ENCODE data around the gene FIGNL1. TPM values are rescaled to one million over a fixed set of nuclear protein-coding genes. Genes with fewer than 3 reads are reported as not detected.

FIGNL1 gene
- total and polyA plus RNA-seq, 2 donors (not counting 1 experiment from before 2014, with no cell fraction given) = 3.6 to 24.5 TPM

DNA sequence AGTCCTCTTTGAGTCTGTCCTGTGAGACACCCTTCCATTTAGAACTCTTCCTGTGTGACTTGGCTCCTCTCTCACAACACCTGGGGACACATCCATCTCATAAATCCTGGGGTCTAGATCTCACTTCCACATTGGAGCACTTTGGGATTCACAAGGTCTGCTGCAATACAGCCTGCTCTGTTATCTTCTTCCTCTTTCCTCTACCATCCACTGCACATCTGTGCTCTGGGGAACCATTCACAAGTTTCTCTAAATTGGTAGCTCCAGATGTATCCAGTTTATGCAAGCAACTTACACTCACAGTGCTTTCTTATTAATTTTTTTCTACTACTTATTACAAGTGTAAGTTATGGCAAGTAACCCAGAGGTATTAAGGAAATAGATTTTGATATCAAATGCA is 5.5 kb upstream of the FIGNL1 start:
- Histone ChIP-seq H3K79me2 (ENCODE audit: control insufficient read depth, insufficient read depth, low read length) (peaks cover 2% of the 10 kb centered on the region), H3K4me2 (replicated peaks; ENCODE audit: low read depth, low read length, poor library complexity, severe bottlenecking) (no peak overlapping the region), H3K4me1 (ENCODE audit: control insufficient read depth in 2 of 2, insufficient read depth in 2 of 2, low read length in 2 of 2) (peaks cover 6% of the 10 kb centered on the region in 2 donors), H3K27ac (ENCODE audit: low read length in 2 of 2) (no peak overlapping the region), H2AFZ (ENCODE audit: insufficient read depth, low read depth, low read length, poor library complexity, severe bottlenecking) (no peak overlapping the region), H3K9ac (ENCODE audit: low read length) (no peak overlapping the region), H3K9me3 (ENCODE audit: control extremely low read depth in 1 of 3, control insufficient read depth in 2 of 3, insufficient read depth in 1 of 3, low read length in 2 of 3) (no peaks in the 10 kb centered on the region), H3K36me3 (replicated peaks in 1 of 2; ENCODE audit: control extremely low read depth in 1 of 2, control insufficient read depth in 1 of 2, extremely low read depth in 1 of 2, insufficient read depth in 2 of 2, low read length in 1 of 2) (no peaks in the 10 kb centered on the region), H3K4me3 (ENCODE audit: control extremely low read depth in 1 of 5, extremely low read depth in 1 of 5, insufficient read depth in 1 of 5, low read depth in 2 of 5, low read length in 4 of 5) (no peak overlapping the region), H3K27me3 (replicated peaks in 1 of 4; ENCODE audit: control extremely low read depth in 1 of 4, control insufficient read depth in 3 of 4, insufficient read depth in 4 of 4, low read length in 3 of 4) (peaks cover 0 to 3% (median 0%) of the 10 kb centered on the region in 4 experiments), H4K20me1 (ENCODE audit: control insufficient read depth, insufficient read depth, low read length, poor library complexity, severe bottlenecking) (no peaks in the 10 kb centered on the region)
- no peak overlapping the region for H3K4me3 Mint-ChIP-seq
- DNase-seq = no peak
- TF ChIP-seq EZH2 (IDR thresholded peaks at IDR 0.05; ENCODE audit: borderline replicate concordance, insufficient read depth, low read depth, low read length, poor library complexity, severe bottlenecking) = no peak
- TF ChIP-seq, protein P1, sequence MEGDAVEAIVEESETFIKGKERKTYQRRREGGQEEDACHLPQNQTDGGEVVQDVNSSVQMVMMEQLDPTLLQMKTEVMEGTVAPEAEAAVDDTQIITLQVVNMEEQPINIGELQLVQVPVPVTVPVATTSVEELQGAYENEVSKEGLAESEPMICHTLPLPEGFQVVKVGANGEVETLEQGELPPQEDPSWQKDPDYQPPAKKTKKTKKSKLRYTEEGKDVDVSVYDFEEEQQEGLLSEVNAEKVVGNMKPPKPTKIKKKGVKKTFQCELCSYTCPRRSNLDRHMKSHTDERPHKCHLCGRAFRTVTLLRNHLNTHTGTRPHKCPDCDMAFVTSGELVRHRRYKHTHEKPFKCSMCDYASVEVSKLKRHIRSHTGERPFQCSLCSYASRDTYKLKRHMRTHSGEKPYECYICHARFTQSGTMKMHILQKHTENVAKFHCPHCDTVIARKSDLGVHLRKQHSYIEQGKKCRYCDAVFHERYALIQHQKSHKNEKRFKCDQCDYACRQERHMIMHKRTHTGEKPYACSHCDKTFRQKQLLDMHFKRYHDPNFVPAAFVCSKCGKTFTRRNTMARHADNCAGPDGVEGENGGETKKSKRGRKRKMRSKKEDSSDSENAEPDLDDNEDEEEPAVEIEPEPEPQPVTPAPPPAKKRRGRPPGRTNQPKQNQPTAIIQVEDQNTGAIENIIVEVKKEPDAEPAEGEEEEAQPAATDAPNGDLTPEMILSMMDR (IDR thresholded peaks at IDR 0.05) = no peak
- intact Hi-C loops (cut with micrococcal nuclease) = no loop called here
- peaks cover 8% of the 10 kb centered on the region for H3K4me1 Mint-ChIP-seq
- no peak overlapping the region for H3K27ac Mint-ChIP-seq
- POLR2A ChIA-PET = no interaction called here
- H3K27me3 Mint-ChIP-seq = peaks cover 3% of the 10 kb centered on the region
- no peak for ATAC-seq (ENCODE audit: low read depth)
- CTCF ChIA-PET = no interaction called here
- H3K9me3 Mint-ChIP-seq (ENCODE audit: insufficient read depth) = no peaks in the 10 kb centered on the region

DNA sequence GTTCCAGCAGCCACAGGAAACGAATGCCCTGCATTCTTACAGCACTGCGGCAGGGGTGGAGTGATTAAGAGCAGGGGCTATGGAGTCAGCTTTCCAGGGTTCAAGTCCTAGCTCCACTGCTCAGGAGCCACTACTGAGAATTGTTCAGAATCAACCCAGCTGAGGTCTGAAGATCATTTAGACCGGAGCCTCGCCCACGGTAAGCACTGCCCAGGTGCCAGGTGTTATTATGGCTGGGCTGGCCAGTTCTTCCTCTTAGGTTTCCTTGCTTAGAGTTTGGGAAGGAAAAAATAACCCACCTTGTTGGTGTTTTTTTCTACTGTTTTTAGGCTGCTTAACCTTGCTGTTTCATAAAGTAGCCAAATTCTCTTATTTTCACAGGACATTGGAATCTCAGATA is 4.8 kb upstream of the FIGNL1 start:
- no peak overlapping the region for H2AFZ ChIP-seq (ENCODE audit: insufficient read depth, low read depth, low read length, poor library complexity, severe bottlenecking)
- ChIA-PET CTCF (no interaction called here), POLR2A (no interaction called here)
- no peaks in the 10 kb centered on the region for H3K36me3 ChIP-seq (replicated peaks in 1 of 2; ENCODE audit: control extremely low read depth in 1 of 2, control insufficient read depth in 1 of 2, extremely low read depth in 1 of 2, insufficient read depth in 2 of 2, low read length in 1 of 2)
- H3K27me3 Mint-ChIP-seq = peaks cover 3% of the 10 kb centered on the region
- peaks cover 4% of the 10 kb centered on the region for H3K79me2 ChIP-seq (ENCODE audit: control insufficient read depth, insufficient read depth, low read length)
- no peak overlapping the region for H3K27ac ChIP-seq (ENCODE audit: low read length in 2 of 2)
- no peak overlapping the region for H3K4me3 ChIP-seq (ENCODE audit: control extremely low read depth in 1 of 5, extremely low read depth in 1 of 5, insufficient read depth in 1 of 5, low read depth in 2 of 5, low read length in 4 of 5)
- no peaks in the 10 kb centered on the region for H4K20me1 ChIP-seq (ENCODE audit: control insufficient read depth, insufficient read depth, low read length, poor library complexity, severe bottlenecking)
- H3K4me1 ChIP-seq (ENCODE audit: control insufficient read depth in 2 of 2, insufficient read depth in 2 of 2, low read length in 2 of 2) = peaks cover 7 to 9% of the 10 kb centered on the region in 2 donors
- H3K4me3 Mint-ChIP-seq = no peak overlapping the region
- WGBS (ENCODE audit: insufficient coverage) = 83% methylated on average over 3 of the region's 5 CpGs
- no peaks in the 10 kb centered on the region for H3K9me3 ChIP-seq (ENCODE audit: control extremely low read depth in 1 of 3, control insufficient read depth in 2 of 3, insufficient read depth in 1 of 3, low read length in 2 of 3)
- no peak overlapping the region for H3K4me2 ChIP-seq (replicated peaks; ENCODE audit: low read depth, low read length, poor library complexity, severe bottlenecking)
- H3K4me1 Mint-ChIP-seq = peaks cover 14% of the 10 kb centered on the region
- ATAC-seq (ENCODE audit: low read depth) = no peak
- H3K27me3 ChIP-seq (replicated peaks in 1 of 4; ENCODE audit: control extremely low read depth in 1 of 4, control insufficient read depth in 3 of 4, insufficient read depth in 4 of 4, low read length in 3 of 4) = peaks cover 0 to 3% (median 0%) of the 10 kb centered on the region in 4 experiments
- no peaks in the 10 kb centered on the region for H3K9me3 Mint-ChIP-seq (ENCODE audit: insufficient read depth)
- no peak for TF ChIP-seq EZH2 (IDR thresholded peaks at IDR 0.05; ENCODE audit: borderline replicate concordance, insufficient read depth, low read depth, low read length, poor library complexity, severe bottlenecking)
- TF ChIP-seq, protein P1 (IDR thresholded peaks at IDR 0.05) = no peak
- no peak overlapping the region for H3K9ac ChIP-seq (ENCODE audit: low read length)
- no peak overlapping the region for H3K27ac Mint-ChIP-seq
- DNase-seq = no peak
- intact Hi-C loops (cut with micrococcal nuclease) = no loop called here

All from B cell (primary cell).